T-helper 1 cell treated with Interleukin-12 subunit alpha and Interleukin-12 subunit beta and Interleukin-4 antibody, amounts not matched to agents 30 ng/mL and 1 ng/mL, for 36 hours (primary cell): ENCODE results near the gene AGAP5. TPM values are rescaled to one million over a fixed set of nuclear protein-coding genes. Genes with fewer than 3 reads are reported as not detected.
"Not testable (repeated sequence)": the region's sequence is repeated elsewhere in the genome, so short reads cannot be mapped to it uniquely, and the experiment has no call there.

Source experiments
- intact Hi-C: fragments of 100-400 bp; cut with micrococcal nuclease; formaldehyde crosslinking; loops from one replicate; pipeline ENCODE4 v1.15.1; 2024
- total RNA-seq: library from RNA; stranded (reverse); gene quantifications from 2 replicates; pipeline ENCODE4 v1.2.3, GENCODE V29; 2022

Gene AGAP5
- 10.6 and 11.0 TPM in 2 replicates for total RNA-seq

GRCh38 chr10:73697675-73698159 is at the start of gene AGAP5:
Gene AGAP5 (minus strand): TSS chr10:73698109. CDS start chr10:73697755, 354 bp downstream.
- intact Hi-C loops, result not testable (repeated sequence)

- intact Hi-C loops, result loop anchor here (10.0 kb wide), 1 partner anchor 582 kb away; the partner anchor contains the start of genes ECD and FAM149B1
Observed at GRCh38 chr10:73746721-73747120, 48.8 kb upstream of the AGAP5 start.

- intact Hi-C loops, result loop anchor here (1.0 to 10.0 kb wide), 15 partner anchors 14 to 1368 kb away; partner anchors contain the start of genes ADK, AP3M1, CFAP70 and DNAJC9
Observed at GRCh38 chr10:73744664-73744975, 46.7 kb upstream of the AGAP5 start.

- intact Hi-C loops, result loop anchor here (1.0 to 10.0 kb wide), 15 partner anchors 14 to 1368 kb away; partner anchors contain the start of genes ADK, AP3M1, CFAP70 and DNAJC9
Observed at GRCh38 chr10:73743905-73744663, 46.2 kb upstream of the AGAP5 start, which contains the start of gene SEC24C. Gene SEC24C (plus strand): TSS chr10:73744372. CDS start chr10:73746833, 2,461 bp downstream.

- intact Hi-C loops, result loop anchor here (5.0 to 10.0 kb wide), 4 partner anchors 254 to 1369 kb away; partner anchors contain the start of genes ECD, FAM149B1, P4HA1 and SAMD8
Observed at GRCh38 chr10:73743327-73743904, 45.5 kb upstream of the AGAP5 start.

GRCh38 chr10:73742454-73742734 is 44.5 kb upstream of the AGAP5 start:
- intact Hi-C loops, result loop anchor here (5.0 to 10.0 kb wide), 4 partner anchors 255 to 1370 kb away; partner anchors contain the start of genes ECD, FAM149B1, P4HA1 and SAMD8

- intact Hi-C loops, result loop anchor here (5.0 to 10.0 kb wide), 4 partner anchors 257 to 1372 kb away; partner anchors contain the start of genes ECD, FAM149B1, P4HA1 and SAMD8
Observed at GRCh38 chr10:73740501-73741254, 42.8 kb upstream of the AGAP5 start.

- intact Hi-C loops, result no loop called here
Observed at GRCh38 chr10:73734796-73735305, 36.9 kb upstream of the AGAP5 start.

GRCh38 chr10:73734028-73734720 is 36.3 kb upstream of the AGAP5 start:
- intact Hi-C loops, result no loop called here

- intact Hi-C loops, result no loop called here
Observed at GRCh38 chr10:73732931-73733623, 35.2 kb upstream of the AGAP5 start.

GRCh38 chr10:73732426-73732825 is 34.5 kb upstream of the AGAP5 start:
- intact Hi-C loops, result no loop called here

- intact Hi-C loops, result loop anchor here (2.0 kb wide), 1 partner anchor 317 kb away; the partner anchor contains the start of gene ANXA7
Observed at GRCh38 chr10:73731588-73732375, 33.9 kb upstream of the AGAP5 start.

GRCh38 chr10:73730153-73730906 is 32.4 kb upstream of the AGAP5 start:
- intact Hi-C loops, result loop anchor here (1.0 to 2.0 kb wide), 7 partner anchors 14 to 316 kb away; partner anchors contain the start of genes ANXA7, NDST2, SEC24C and ZSWIM8

GRCh38 chr10:73729781-73730152 is 31.9 kb upstream of the AGAP5 start:
- intact Hi-C loops, result loop anchor here (1.0 to 2.0 kb wide), 7 partner anchors 15 to 315 kb away; partner anchors contain the start of genes ANXA7, NDST2, SEC24C and ZSWIM8

GRCh38 chr10:73723516-73723915 is 25.6 kb upstream of the AGAP5 start:
- intact Hi-C loops, result no loop called here

- intact Hi-C loops, result not testable (repeated sequence)
Observed at GRCh38 chr10:73720561-73720960, 22.7 kb upstream of the AGAP5 start.

- intact Hi-C loops, result no loop called here
Observed at GRCh38 chr10:73717556-73717955, 19.6 kb upstream of the AGAP5 start.

GRCh38 chr10:73716251-73716650 is 18.3 kb upstream of the AGAP5 start:
- intact Hi-C loops, result no loop called here
